Skeletal muscle tissue (tissue), 4 donors: ENCODE results near the gene HMOX1. TPM values are rescaled to one million over a fixed set of nuclear protein-coding genes. Genes with fewer than 3 reads are reported as not detected.

Source experiments
- H3K27ac ChIP-seq: one replicate; pipeline ENCODE4 v1.7.0; 2013; ENCODE audit warnings: mild to moderate bottlenecking, low read depth, low read length, inconsistent platforms
- H3K27me3 ChIP-seq, 3 donors: one replicate each; pipeline ENCODE4 v1.7.0; 2013; ENCODE audit warnings: low read length in 3 of 3; ENCODE audit not compliant: control insufficient read depth in 3 of 3, insufficient read depth in 3 of 3
- H3K36me3 ChIP-seq, 3 donors: one replicate each; pipeline ENCODE4 v1.7.0; 2013; ENCODE audit warnings: low read length in 3 of 3; ENCODE audit not compliant: control insufficient read depth in 3 of 3, insufficient read depth in 3 of 3
- H3K4me1 ChIP-seq, 3 donors: one replicate each; pipeline ENCODE4 v1.7.0; 2013; ENCODE audit warnings: low read length in 3 of 3, mild to moderate bottlenecking in 3 of 3; ENCODE audit not compliant: control insufficient read depth in 3 of 3, insufficient read depth in 3 of 3
- H3K4me3 ChIP-seq, 3 donors: one replicate each; pipeline ENCODE4 v1.7.0; 2013; ENCODE audit warnings: low read length in 3 of 3
- H3K9ac ChIP-seq, 3 donors: one replicate each; pipeline ENCODE4 v1.7.0; 2013; ENCODE audit warnings: low read length in 3 of 3, mild to moderate bottlenecking in 3 of 3, moderate library complexity in 2 of 3, low read depth in 1 of 3
- H3K9me3 ChIP-seq, 3 donors: one replicate each; pipeline ENCODE4 v1.7.0; 2013; ENCODE audit warnings: low read length in 3 of 3; ENCODE audit not compliant: control insufficient read depth in 3 of 3
- total RNA-seq: library from RNA; depleted of rRNA; stranded (reverse); fragments of >200 nt; gene quantifications from one replicate; pipeline ENCODE4 v1.2.3, GENCODE V29; 2014
- donor health status: Osteomylitis.

Gene HMOX1
- total RNA-seq, 1 donor from 2014 or later, result 14.6 TPM

- Histone ChIP-seq H3K4me1 (peaks cover 36 to 57% (median 42%) of the 10 kb centered on the region in 3 donors), H3K27me3 (no peaks in the 10 kb centered on the region), H3K9ac (no peak overlapping the region), H3K9me3 (no peaks in the 10 kb centered on the region), H3K27ac (peak overlapping the region; percentile 69), H3K36me3 (peaks cover 0 to 9% (median 7%) of the 10 kb centered on the region in 3 donors), H3K4me3 (no peak overlapping the region)
Measured at GRCh38 chr22:35378621-35379020, 2.3 kb upstream of the HMOX1 start.

- H3K27me3 ChIP-seq, result no peaks in the 10 kb centered on the region
- peak overlapping the region; percentile 83 for H3K27ac ChIP-seq
- no peaks in the 10 kb centered on the region for H3K9me3 ChIP-seq
- peaks cover 2 to 15% (median 11%) of the 10 kb centered on the region in 3 donors for H3K36me3 ChIP-seq
- H3K4me1 ChIP-seq, result peaks cover 36 to 65% (median 44%) of the 10 kb centered on the region in 3 donors
- H3K9ac ChIP-seq, result no peak overlapping the region
- H3K4me3 ChIP-seq, result no peak overlapping the region
Measured at GRCh38 chr22:35379146-35379993, 1.5 kb upstream of the HMOX1 start.

DNA sequence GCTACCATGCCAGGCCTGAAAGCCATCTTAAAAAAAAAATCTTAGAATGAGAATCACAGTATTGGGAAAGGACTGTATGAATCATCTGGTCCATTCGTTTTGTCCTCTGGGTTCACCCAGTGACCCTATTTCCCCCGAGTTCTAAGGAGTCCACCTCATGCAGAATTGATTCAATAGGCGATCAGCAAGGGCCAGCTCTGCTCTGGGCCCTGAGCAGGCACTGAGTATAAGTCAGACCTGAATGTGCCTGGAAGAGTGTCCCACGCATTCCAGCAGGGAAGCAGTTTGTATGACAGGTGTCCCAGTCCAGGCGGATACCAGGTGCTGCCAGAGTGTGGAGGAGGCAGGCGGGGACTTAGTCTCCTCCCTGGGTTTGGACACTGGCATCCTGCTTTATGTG lies 883 bp upstream of the HMOX1 start:
- H3K9me3 ChIP-seq, result no peaks in the 10 kb centered on the region
- no peak overlapping the region for H3K4me3 ChIP-seq
- H3K36me3 ChIP-seq, result peaks cover 2 to 21% (median 13%) of the 10 kb centered on the region in 3 donors
- no peaks in the 10 kb centered on the region for H3K27me3 ChIP-seq
- H3K27ac ChIP-seq, result peak overlapping the region; percentile 83
- peaks cover 39 to 71% (median 44%) of the 10 kb centered on the region in 3 donors for H3K4me1 ChIP-seq
- peak overlapping the region in 1 of 3 donors; percentile 22 for H3K9ac ChIP-seq

DNA sequence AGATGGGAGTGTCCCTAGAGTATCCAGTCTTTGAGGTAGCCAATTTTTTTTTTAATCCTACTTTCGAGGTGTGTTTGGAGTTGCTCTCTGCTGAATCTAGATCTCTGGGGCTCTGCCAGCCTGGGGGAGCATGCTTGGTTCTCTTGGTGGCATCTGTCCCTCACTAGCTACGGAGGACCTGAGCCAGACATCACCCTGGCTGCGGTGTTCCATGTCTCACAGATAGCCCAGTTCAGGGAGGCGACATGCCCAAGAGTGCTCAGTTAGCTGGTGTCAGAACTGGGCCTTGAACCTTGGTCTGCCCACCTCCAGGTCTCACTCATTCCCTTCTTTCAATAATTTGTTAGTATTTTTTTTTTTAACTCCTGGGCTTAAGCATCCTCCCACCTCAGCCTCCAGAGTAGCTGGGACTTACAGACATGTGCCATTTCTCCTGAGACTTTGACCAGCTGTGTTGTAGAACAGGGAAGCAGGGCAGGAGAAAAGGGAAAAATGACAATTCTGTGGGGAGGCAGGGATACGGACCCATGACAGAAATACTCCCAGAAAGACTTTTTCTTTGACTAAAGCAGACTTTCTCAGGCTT lies 621 bp downstream of the HMOX1 start:
- H3K27ac ChIP-seq, result peak overlapping the region; percentile 83
- peaks cover 6 to 28% (median 16%) of the 10 kb centered on the region in 3 donors for H3K36me3 ChIP-seq
- peaks cover 31 to 63% (median 34%) of the 10 kb centered on the region in 3 donors for H3K4me1 ChIP-seq
- H3K9me3 ChIP-seq, result no peaks in the 10 kb centered on the region
- peak overlapping the region; percentile 87 to 95 (median 94) for H3K4me3 ChIP-seq
- peak overlapping the region; percentile 84 to 87 (median 86) for H3K9ac ChIP-seq
- H3K27me3 ChIP-seq, result no peaks in the 10 kb centered on the region

- H3K27ac ChIP-seq, result no peak overlapping the region
- no peaks in the 10 kb centered on the region for H3K27me3 ChIP-seq
- no peaks in the 10 kb centered on the region for H3K9me3 ChIP-seq
- H3K9ac ChIP-seq, result no peak overlapping the region
- H3K4me1 ChIP-seq, result peaks cover 24 to 45% (median 26%) of the 10 kb centered on the region in 3 donors
- peak overlapping the region in 2 of 3 donors; percentile 16 to 41 for H3K4me3 ChIP-seq
- peaks cover 19 to 42% (median 32%) of the 10 kb centered on the region in 3 donors for H3K36me3 ChIP-seq
Measured at GRCh38 chr22:35383679-35384071, 2.8 kb downstream of the HMOX1 start.

- Histone ChIP-seq H3K9me3 (no peaks in the 10 kb centered on the region), H3K27ac (no peak overlapping the region), H3K4me3 (no peak overlapping the region), H3K27me3 (no peaks in the 10 kb centered on the region), H3K4me1 (peaks cover 24 to 45% (median 26%) of the 10 kb centered on the region in 3 donors), H3K36me3 (peaks cover 21 to 46% (median 35%) of the 10 kb centered on the region in 3 donors), H3K9ac (no peak overlapping the region)
Measured at GRCh38 chr22:35384527-35384926, 3.6 kb downstream of the HMOX1 start.

DNA sequence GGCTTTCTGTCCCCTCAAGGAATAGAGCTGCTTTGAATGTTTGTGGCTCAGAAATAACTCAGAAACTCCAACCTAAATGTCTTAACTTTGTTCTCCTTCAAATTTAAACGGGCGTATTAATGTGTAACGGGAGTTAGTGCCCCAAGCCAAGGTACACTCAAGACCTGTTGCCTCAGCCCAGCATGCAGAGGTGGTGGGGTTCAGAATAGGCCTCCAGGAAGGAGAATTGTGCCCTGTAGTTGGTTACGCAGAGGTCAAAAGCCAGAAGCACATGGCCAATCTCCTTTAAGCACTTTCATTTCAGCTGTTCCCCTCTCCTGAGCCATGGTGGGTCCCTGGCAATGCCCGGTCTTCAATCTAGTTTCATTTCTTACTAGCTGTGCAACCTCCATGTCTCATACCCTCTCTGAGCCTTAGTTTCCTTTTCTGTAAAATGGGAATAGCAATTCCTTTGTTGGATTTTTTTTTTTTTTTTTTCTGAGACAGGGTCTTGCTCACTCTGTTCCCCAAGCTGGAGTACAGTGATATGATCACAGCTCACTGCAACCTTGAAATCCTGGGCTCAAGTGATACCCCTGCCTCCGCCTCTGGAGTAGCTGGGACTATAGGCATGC lies 4.2 kb downstream of the HMOX1 start:
- Histone ChIP-seq H3K27ac (no peak overlapping the region), H3K9ac (no peak overlapping the region), H3K36me3 (peaks cover 24 to 51% (median 41%) of the 10 kb centered on the region in 3 donors), H3K4me1 (peaks cover 21 to 43% (median 26%) of the 10 kb centered on the region in 3 donors), H3K27me3 (no peaks in the 10 kb centered on the region), H3K9me3 (no peaks in the 10 kb centered on the region), H3K4me3 (no peak overlapping the region)

DNA sequence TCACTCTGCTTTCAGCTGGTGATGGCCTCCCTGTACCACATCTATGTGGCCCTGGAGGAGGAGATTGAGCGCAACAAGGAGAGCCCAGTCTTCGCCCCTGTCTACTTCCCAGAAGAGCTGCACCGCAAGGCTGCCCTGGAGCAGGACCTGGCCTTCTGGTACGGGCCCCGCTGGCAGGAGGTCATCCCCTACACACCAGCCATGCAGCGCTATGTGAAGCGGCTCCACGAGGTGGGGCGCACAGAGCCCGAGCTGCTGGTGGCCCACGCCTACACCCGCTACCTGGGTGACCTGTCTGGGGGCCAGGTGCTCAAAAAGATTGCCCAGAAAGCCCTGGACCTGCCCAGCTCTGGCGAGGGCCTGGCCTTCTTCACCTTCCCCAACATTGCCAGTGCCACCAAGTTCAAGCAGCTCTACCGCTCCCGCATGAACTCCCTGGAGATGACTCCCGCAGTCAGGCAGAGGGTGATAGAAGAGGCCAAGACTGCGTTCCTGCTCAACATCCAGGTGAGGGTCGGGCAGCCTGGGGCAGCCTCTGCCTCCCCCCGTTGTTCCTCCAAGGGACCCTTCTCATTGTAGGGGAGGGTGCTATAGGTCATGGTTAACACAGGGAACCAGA lies 5.9 kb downstream of the HMOX1 start:
- Histone ChIP-seq H3K9ac (peak overlapping the region in 2 of 3 donors; percentile 3), H3K9me3 (no peaks in the 10 kb centered on the region), H3K27ac (no peak overlapping the region), H3K4me1 (peaks cover 8 to 29% (median 13%) of the 10 kb centered on the region in 3 donors), H3K4me3 (no peak overlapping the region), H3K27me3 (no peaks in the 10 kb centered on the region), H3K36me3 (peaks cover 31 to 59% (median 47%) of the 10 kb centered on the region in 3 donors)

GRCh38 chr22:35390933-35391332 lies 10.0 kb downstream of the HMOX1 start:
- Histone ChIP-seq H3K27me3 (no peaks in the 10 kb centered on the region), H3K4me1 (no peaks in the 10 kb centered on the region), H3K9me3 (no peaks in the 10 kb centered on the region), H3K9ac (no peak overlapping the region), H3K27ac (no peak overlapping the region), H3K36me3 (peaks cover 33 to 52% (median 49%) of the 10 kb centered on the region in 3 donors), H3K4me3 (no peak overlapping the region)
